H1 (cell line): ENCODE data around the gene RAN. TPM values are rescaled to one million over a fixed set of nuclear protein-coding genes. Genes with fewer than 3 reads are reported as not detected.

ENCODE experiments used
- CTCF ChIA-PET: fragments of 300-600 bp; sonication (Branson Sonifier 250); formaldehyde crosslinking; loops from one replicate; lab custom pipeline; 2021; ENCODE audit not compliant: partially characterized antibody; lab: Charles Lee
- POLR2A ChIA-PET: fragments of 300-600 bp; sonication (Branson Sonifier 250); formaldehyde crosslinking; loops from one replicate; lab custom pipeline; 2021; ENCODE audit warnings: inconsistent platforms; ENCODE audit not compliant: partially characterized antibody; lab: Charles Lee
- DNase-seq, 2 experiments: peaks; one replicate each; pipeline versions ENCODE4 v3.0.0 to v3.0.0-alpha.2; 2010 to 2022; ENCODE audit warnings: low spot score in 2 of 2, low read depth in 1 of 2, mixed read lengths in 1 of 2
- FAIRE-seq: peaks from 2 replicates; lab custom pipeline; 2011; peaks lifted over from hg19 to GRCh38; lab: Jason Lieb, UNC
- H2AFZ ChIP-seq: 2 replicates; pipeline ENCODE4 v1.8.1; 2012; ENCODE audit warnings: low read length, inconsistent platforms
- H2AK5ac ChIP-seq: 2 replicates; pipeline ENCODE4 v1.6.1; 2013; ENCODE audit warnings: low read depth, low read length
- H2BK120ac ChIP-seq: replicated peaks from 2 replicates; pipeline ENCODE3; 2013; ENCODE audit warnings: low read depth, low read length, inconsistent platforms
- H2BK12ac ChIP-seq: 2 replicates; pipeline ENCODE4 v1.6.1; 2013; ENCODE audit warnings: low read depth, low read length
- H2BK15ac ChIP-seq: 2 replicates; pipeline ENCODE4 v1.6.1; 2013; ENCODE audit warnings: low read length
- H2BK20ac ChIP-seq: 2 replicates; pipeline ENCODE4 v1.6.1; 2013; ENCODE audit warnings: low read length
- H2BK5ac ChIP-seq: 2 replicates; pipeline ENCODE4 v1.6.1; 2013; ENCODE audit warnings: low read depth, low read length
- H3K14ac ChIP-seq: 2 replicates; pipeline ENCODE4 v1.6.1; 2013; ENCODE audit warnings: inconsistent platforms; ENCODE audit not compliant: insufficient read length
- H3K18ac ChIP-seq: 2 replicates; pipeline ENCODE4 v1.6.1; 2013; ENCODE audit warnings: low read length; ENCODE audit errors: extremely low read depth
- H3K23ac ChIP-seq: 2 replicates; pipeline ENCODE4 v1.6.1; 2013; ENCODE audit warnings: inconsistent platforms; ENCODE audit not compliant: insufficient read length
- H3K23me2 ChIP-seq: 2 replicates; pipeline ENCODE4 v1.6.1; 2013; ENCODE audit warnings: low read depth, low read length
- H3K27ac ChIP-seq: 2 replicates; pipeline ENCODE4 v1.6.1; 2011; ENCODE audit warnings: low read depth, low read length, inconsistent platforms
- H3K27me3 ChIP-seq, 4 experiments: replicated peaks in 1 of 4; 1 replicate in 1 of 4; 2 replicates in 3 of 4; pipeline versions ENCODE4 v1.6.1 to v1.8.1; 2011 to 2013; ENCODE audit warnings: low read length in 3 of 4, mild to moderate bottlenecking in 3 of 4, inconsistent platforms in 2 of 4, mixed read lengths in 2 of 4, moderate library complexity in 1 of 4; ENCODE audit not compliant: control insufficient read depth in 3 of 4, insufficient read depth in 3 of 4; ENCODE audit errors: extremely low read depth in 1 of 4
- H3K36me3 ChIP-seq, 4 experiments: 2 replicates each; pipeline versions ENCODE4 v1.6.1 to v1.8.1; 2011 to 2013; ENCODE audit warnings: mild to moderate bottlenecking in 4 of 4, low read length in 3 of 4, moderate library complexity in 2 of 4, control low read depth in 1 of 4, inconsistent platforms in 1 of 4; ENCODE audit not compliant: insufficient read depth in 4 of 4, control insufficient read depth in 2 of 4
- H3K4ac ChIP-seq: replicated peaks from 2 replicates; pipeline ENCODE3; 2013; ENCODE audit warnings: low read length, low read depth, mixed read lengths, inconsistent platforms; ENCODE audit not compliant: insufficient read length
- H3K4me1 ChIP-seq, 4 experiments: replicated peaks in 1 of 4; 1 replicate in 1 of 4; 2 replicates in 3 of 4; pipeline versions ENCODE4 v1.6.1 to v1.8.1; 2011 to 2013; ENCODE audit warnings: low read length in 3 of 4, inconsistent platforms in 2 of 4, mixed read lengths in 1 of 4; ENCODE audit not compliant: insufficient read depth in 4 of 4, control insufficient read depth in 3 of 4
- H3K4me2 ChIP-seq, 2 experiments: 2 replicates each; pipeline versions ENCODE4 v1.6.1 to v1.8.1; 2011 to 2013; ENCODE audit warnings: low read depth in 2 of 2, low read length in 2 of 2, control low read depth in 1 of 2, inconsistent platforms in 1 of 2, mild to moderate bottlenecking in 1 of 2; ENCODE audit not compliant: insufficient read depth in 1 of 2
- H3K4me3 ChIP-seq, 4 experiments: fragments of 200-600, 300-600 bp in 1 of 4; sonication (generic), shearing (Covaris generic), sonication (Bioruptor Twin) in 1 of 4; 2 replicates each; pipeline versions ENCODE4 v1.5.1 to v1.8.1; 2011 to 2016; ENCODE audit warnings: low read length in 4 of 4, low read depth in 3 of 4, control low read depth in 2 of 4, inconsistent platforms in 2 of 4, mild to moderate bottlenecking in 2 of 4, mixed read lengths in 1 of 4, moderate library complexity in 1 of 4; ENCODE audit not compliant: insufficient read depth in 2 of 4; ENCODE audit errors: extremely low read depth in 1 of 4
- H3K56ac ChIP-seq: replicated peaks from 2 replicates; pipeline ENCODE3; 2013; ENCODE audit warnings: low read depth, mild to moderate bottlenecking, mixed read lengths, low read length, inconsistent platforms; ENCODE audit not compliant: insufficient read length
- H3K79me1 ChIP-seq: 2 replicates; pipeline ENCODE4 v1.6.1; 2013; ENCODE audit warnings: low read depth, low read length, control low read depth
- H3K79me2 ChIP-seq, 2 experiments: 2 replicates each; pipeline versions ENCODE4 v1.6.1 to v1.8.1; 2012 to 2013; ENCODE audit warnings: low read length in 2 of 2, mild to moderate bottlenecking in 2 of 2, inconsistent platforms in 1 of 2; ENCODE audit not compliant: insufficient read depth in 2 of 2, control insufficient read depth in 1 of 2
- H3K9ac ChIP-seq, 4 experiments: replicated peaks in 1 of 4; 1 replicate in 1 of 4; 2 replicates in 3 of 4; pipeline versions ENCODE4 v1.6.1 to v1.8.1; 2011 to 2013; ENCODE audit warnings: low read depth in 3 of 4, low read length in 3 of 4, control low read depth in 2 of 4, mild to moderate bottlenecking in 2 of 4, moderate library complexity in 2 of 4, inconsistent platforms in 1 of 4; ENCODE audit errors: extremely low read depth in 1 of 4
- H3K9me3 ChIP-seq, 2 experiments: 2 replicates each; pipeline versions ENCODE4 v1.6.1 to v1.8.1; 2012 to 2013; ENCODE audit warnings: mild to moderate bottlenecking in 2 of 2, moderate library complexity in 2 of 2, control low read depth in 1 of 2, inconsistent platforms in 1 of 2, low read depth in 1 of 2, low read length in 1 of 2, mixed read lengths in 1 of 2; ENCODE audit not compliant: insufficient read depth in 2 of 2
- H4K20me1 ChIP-seq, 2 experiments: replicated peaks in 1 of 2; 2 replicates each; pipeline versions ENCODE3 to v1.8.1; 2011 to 2013; ENCODE audit warnings: inconsistent platforms in 2 of 2, low read length in 2 of 2, mild to moderate bottlenecking in 1 of 2; ENCODE audit not compliant: insufficient read depth in 2 of 2, control insufficient read depth in 1 of 2
- H4K5ac ChIP-seq: 2 replicates; pipeline ENCODE4 v1.6.1; 2013; ENCODE audit warnings: low read length, low read depth, mixed read lengths, inconsistent platforms; ENCODE audit not compliant: insufficient read length
- H4K8ac ChIP-seq: 2 replicates; pipeline ENCODE4 v1.8.0; 2013; ENCODE audit warnings: mild to moderate bottlenecking, moderate library complexity, low read length, inconsistent platforms; ENCODE audit not compliant: insufficient read depth; ENCODE audit errors: extremely low read depth
- H4K91ac ChIP-seq: replicated peaks from 2 replicates; pipeline ENCODE3; 2013; ENCODE audit warnings: low read length, mixed read lengths, inconsistent platforms; ENCODE audit not compliant: insufficient read length
- BRCA1 ChIP-seq: IDR thresholded peaks from 2 replicates; pipeline ENCODE4 v1.6.1; 2012; ENCODE audit warnings: low read depth, low read length, improper control_type of control experiment
- CBX5 ChIP-seq: fragments of 300-800, 300-1000 bp; sonication (generic); IDR thresholded peaks from 2 replicates; pipeline ENCODE4 v1.7.1; 2016; ENCODE audit warnings: antibody characterized with exemption, low read length, low read depth
- CEBPB ChIP-seq: IDR thresholded peaks from 2 replicates; pipeline ENCODE4 v1.6.1; 2012; ENCODE audit warnings: low read depth, low read length
- CHD2 ChIP-seq: IDR thresholded peaks from 2 replicates; pipeline ENCODE4 v1.6.1; 2012; ENCODE audit warnings: low read length, improper control_type of control experiment
- CREB1 ChIP-seq: IDR thresholded peaks from 2 replicates; pipeline ENCODE4 v1.6.1; 2012; ENCODE audit warnings: inconsistent platforms
- EGR1 ChIP-seq: IDR thresholded peaks from 2 replicates; pipeline ENCODE4 v1.6.1; 2011; ENCODE audit warnings: low read depth, low read length, borderline replicate concordance
- FOSL1 ChIP-seq: IDR thresholded peaks from 2 replicates; pipeline ENCODE4 v1.6.1; 2011; ENCODE audit warnings: mild to moderate bottlenecking, low read depth, low read length, moderate library complexity; ENCODE audit not compliant: insufficient read depth
- GTF2F1 ChIP-seq: IDR thresholded peaks from 2 replicates; pipeline ENCODE4 v1.6.1; 2012; ENCODE audit warnings: low read depth, low read length, improper control_type of control experiment, borderline replicate concordance
- JUN ChIP-seq: IDR thresholded peaks from 2 replicates; pipeline ENCODE4 v1.6.1; 2011; ENCODE audit warnings: low read depth, mild to moderate bottlenecking, improper control_type of control experiment, low read length
- RNF2 ChIP-seq: fragments of 200-900, 300-1000 bp; sonication (generic); IDR thresholded peaks from 2 replicates; pipeline ENCODE4 v1.7.1; 2016; ENCODE audit warnings: borderline replicate concordance, low read depth, mild to moderate bottlenecking, antibody characterized with exemption, low read length; ENCODE audit not compliant: poor library complexity, severe bottlenecking; ENCODE audit errors: missing control alignments
- SP2 ChIP-seq: IDR thresholded peaks from 2 replicates; pipeline ENCODE4 v1.6.1; 2012; ENCODE audit warnings: mild to moderate bottlenecking, low read length, inconsistent platforms
- SP4 ChIP-seq: IDR thresholded peaks from 2 replicates; pipeline ENCODE4 v1.6.1; 2012; ENCODE audit warnings: low read length, inconsistent platforms
- SUZ12 ChIP-seq: fragments of 200-600 bp; sonication (generic); IDR thresholded peaks from 2 replicates; pipeline ENCODE4 v1.6.1; 2012; ENCODE audit warnings: mild to moderate bottlenecking, inconsistent platforms, low read length, moderate library complexity, mixed read lengths
- TBP ChIP-seq: IDR thresholded peaks from 2 replicates; pipeline ENCODE4 v1.6.1; 2011; ENCODE audit warnings: low read depth, low read length, improper control_type of control experiment
- USF2 ChIP-seq: IDR thresholded peaks from 2 replicates; pipeline ENCODE4 v1.6.1; 2011; ENCODE audit warnings: low read length, improper control_type of control experiment
- WGBS, 2 experiments: shearing (Covaris generic) in 1 of 2; methylation state at CpG; one replicate each; pipeline versions ENCODE4 v1.1.6 to v1.1.7; 2013 to 2015; ENCODE audit warnings: low lambda C conversion rate in 2 of 2, mixed read lengths in 2 of 2, inconsistent platforms in 1 of 2, low coverage in 1 of 2, missing lambda C conversion rate in 1 of 2; ENCODE audit not compliant: insufficient replicate concordance in 2 of 2, insufficient coverage in 1 of 2, insufficient read length in 1 of 2; ENCODE audit errors: extremely low coverage in 1 of 2, missing lambda C conversion rate in 1 of 2; 5-methylcytosine and 5-hydroxymethylcytosine counted together
- polyA plus RNA-seq, 7 experiments: library from polyadenylated mRNA; depleted of rRNA in 3 of 7; stranded (reverse) in 5 of 7; unstranded in 2 of 7; fragments of >200 nt in 5 of 7; fragments of 200-250 nt in 2 of 7; gene quantifications; 1 replicate in 5 of 7; 2 replicates in 1 of 7; 4 replicates in 1 of 7; pipeline versions ENCODE4 v1.2.1 to v1.2.3, GENCODE V29; 2011 to 2013; ENCODE audit warnings: missing spikeins in 2 of 7, mixed read lengths in 2 of 7
- total RNA-seq: library from RNA; stranded (reverse); fragmentation: NEBNext Ultra II Directional; extraction: Animal tissue kit (Norgen Biotek cat#: 25700); gene quantifications from 2 replicates; pipeline ENCODE4 v1.2.1, GENCODE V29; 2021

RAN gene
- total and polyA plus RNA-seq, 2 of the 8 experiments (the other 6 are each of a cell fraction or from before 2014, with no cell fraction given) = 2,064 to 2,203 TPM

GRCh38 chr12:130919086-130919485 lies 47.2 kb downstream of the RAN start:
- H4K5ac ChIP-seq = no peak overlapping the region
- no peak overlapping the region for H2AFZ ChIP-seq
- no peak overlapping the region for H2BK5ac ChIP-seq
- H3K9me3 ChIP-seq = no peaks in the 10 kb centered on the region; a peak in 2 of 4 replicates
- H2BK120ac ChIP-seq = no peak overlapping the region
- H3K4ac ChIP-seq = no peak overlapping the region
- H3K14ac ChIP-seq = no peak overlapping the region
- ChIA-PET POLR2A (no interaction called here), CTCF (interaction anchor here (1.1 to 4.5 kb wide), 3 partner anchors 99 to 240 kb away, joined by 3 to 41 read pairs (median 4); no protein-coding TSS in a partner anchor)
- no peaks in the 10 kb centered on the region for H3K79me1 ChIP-seq
- no peak overlapping the region for H4K8ac ChIP-seq
- no peak for FAIRE-seq
- H3K4me1 ChIP-seq = peaks cover 0 to 2% (median 1%) of the 10 kb centered on the region in 4 experiments; a peak in 3 of 7 replicates
- no peak overlapping the region for H2BK12ac ChIP-seq
- H3K18ac ChIP-seq = no peak overlapping the region
- H3K23ac ChIP-seq = no peak overlapping the region
- no peak overlapping the region for H3K4me3 ChIP-seq
- H4K20me1 ChIP-seq = no peaks in the 10 kb centered on the region
- no peak overlapping the region for H3K27ac ChIP-seq
- no peak overlapping the region for H2AK5ac ChIP-seq
- no peaks in the 10 kb centered on the region; a peak in 1 of 7 replicates for H3K27me3 ChIP-seq
- no peak overlapping the region for H3K9ac ChIP-seq
- H3K79me2 ChIP-seq = no peaks in the 10 kb centered on the region
- no peak overlapping the region for H3K4me2 ChIP-seq
- no peak for DNase-seq
- H2BK20ac ChIP-seq = no peak overlapping the region
- H3K56ac ChIP-seq = no peak overlapping the region
- no peaks in the 10 kb centered on the region for H3K23me2 ChIP-seq
- WGBS, 2 experiments = 76% methylated on average over 1 of the region's 1 CpG; no CpG with 5 or more reads in 1 of the 2 experiments
- no peak overlapping the region for H4K91ac ChIP-seq
- H3K36me3 ChIP-seq = no peaks in the 10 kb centered on the region
- H2BK15ac ChIP-seq = no peak overlapping the region
- no peak for TF ChIP-seq CHD2
- no peak for TF ChIP-seq USF2
- no peak for TF ChIP-seq CBX5
- no peak for TF ChIP-seq SUZ12
- no peak for TF ChIP-seq BRCA1
- TF ChIP-seq RNF2 = no peak
- TF ChIP-seq CEBPB = no peak
- TF ChIP-seq SP4 = no peak
- no peak for TF ChIP-seq GTF2F1
- TF ChIP-seq SP2 = no peak
- no peak for TF ChIP-seq FOSL1
- TF ChIP-seq JUN = no peak
- TF ChIP-seq EGR1 = no peak
- no peak for TF ChIP-seq TBP
- no peak for TF ChIP-seq CREB1
